Urinary bladder (tissue), 4 donors: ENCODE results near the gene MAP10. TPM values are rescaled to one million over a fixed set of nuclear protein-coding genes. Genes with fewer than 3 reads are reported as not detected.

Source experiments
- DNase-seq: peaks from one replicate; pipeline ENCODE4 v3.0.0-alpha.2; 2015; ENCODE audit errors: extremely low spot score
- H3K27ac ChIP-seq: one replicate; pipeline ENCODE4 v1.5.1; 2013; ENCODE audit warnings: low read depth, mild to moderate bottlenecking, moderate library complexity
- H3K36me3 ChIP-seq: one replicate; pipeline ENCODE4 v1.6.1; 2013; ENCODE audit warnings: mild to moderate bottlenecking, moderate library complexity; ENCODE audit not compliant: insufficient read depth
- H3K4me1 ChIP-seq: one replicate; pipeline ENCODE4 v1.6.1; 2013; ENCODE audit warnings: mild to moderate bottlenecking, moderate library complexity; ENCODE audit not compliant: insufficient read depth
- H3K4me3 ChIP-seq: one replicate; pipeline ENCODE4 v1.5.1; 2013; ENCODE audit warnings: low read depth, low read length
- WGBS: extraction: QIAGEN DNeasy Blood & Tissue Kit; methylation state at CpG from one replicate; pipeline ENCODE4 v1.1.7; 2013; 5-methylcytosine and 5-hydroxymethylcytosine counted together
- polyA plus RNA-seq: library from polyadenylated mRNA; stranded (reverse); fragments of 200-250 nt; gene quantifications from one replicate; pipeline ENCODE4 v1.2.3, GENCODE V29; 2013
- total RNA-seq: library from RNA; depleted of rRNA; stranded (reverse); fragments of >200 nt; gene quantifications from one replicate; pipeline ENCODE4 v1.2.3, GENCODE V29; 2014
- donor health status: healthy with polysubstance abuse.
- donor health status: healthy.

The MAP10 gene, protein sequence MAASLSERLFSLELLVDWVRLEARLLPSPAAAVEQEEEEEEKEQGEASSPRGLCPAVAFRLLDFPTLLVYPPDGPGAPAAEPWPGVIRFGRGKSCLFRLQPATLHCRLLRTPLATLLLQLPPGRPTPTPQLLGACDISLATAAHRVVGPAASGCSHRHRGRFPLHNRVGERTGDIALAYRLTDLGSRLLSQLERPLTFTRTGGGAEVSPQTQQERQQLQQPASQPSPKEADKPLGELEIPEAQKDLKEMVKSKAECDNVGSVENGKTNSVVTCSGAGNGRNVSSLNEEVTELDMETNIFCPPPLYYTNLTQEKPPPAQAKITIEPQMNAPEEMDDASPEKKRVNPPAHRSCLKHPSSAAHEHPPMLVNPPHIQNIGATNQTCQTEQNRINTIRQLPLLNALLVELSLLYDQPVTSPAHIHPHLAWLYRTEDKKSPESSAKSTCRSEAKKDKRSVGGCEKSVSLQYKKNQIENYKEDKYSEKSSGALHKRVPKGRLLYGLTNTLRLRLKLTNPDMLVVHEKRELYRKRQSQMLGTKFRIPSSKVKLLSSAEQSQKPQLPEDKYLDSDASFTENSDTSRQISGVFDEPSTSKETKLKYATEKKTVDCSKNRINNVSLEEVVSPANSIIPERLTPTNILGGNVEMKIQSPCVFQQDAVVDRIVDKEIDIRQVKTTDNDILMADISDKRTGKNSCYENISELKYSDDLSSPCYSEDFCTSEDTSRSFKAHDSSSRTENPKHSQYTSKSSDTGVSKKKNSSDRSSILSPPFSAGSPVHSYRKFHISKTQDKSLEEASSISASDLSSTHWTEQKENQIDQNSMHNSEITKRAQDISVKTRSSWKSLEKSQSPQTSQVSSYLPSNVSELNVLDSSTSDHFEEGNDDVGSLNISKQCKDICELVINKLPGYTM
- 5.4 TPM for total RNA-seq
- polyA plus RNA-seq, result 2.4 TPM

DNA sequence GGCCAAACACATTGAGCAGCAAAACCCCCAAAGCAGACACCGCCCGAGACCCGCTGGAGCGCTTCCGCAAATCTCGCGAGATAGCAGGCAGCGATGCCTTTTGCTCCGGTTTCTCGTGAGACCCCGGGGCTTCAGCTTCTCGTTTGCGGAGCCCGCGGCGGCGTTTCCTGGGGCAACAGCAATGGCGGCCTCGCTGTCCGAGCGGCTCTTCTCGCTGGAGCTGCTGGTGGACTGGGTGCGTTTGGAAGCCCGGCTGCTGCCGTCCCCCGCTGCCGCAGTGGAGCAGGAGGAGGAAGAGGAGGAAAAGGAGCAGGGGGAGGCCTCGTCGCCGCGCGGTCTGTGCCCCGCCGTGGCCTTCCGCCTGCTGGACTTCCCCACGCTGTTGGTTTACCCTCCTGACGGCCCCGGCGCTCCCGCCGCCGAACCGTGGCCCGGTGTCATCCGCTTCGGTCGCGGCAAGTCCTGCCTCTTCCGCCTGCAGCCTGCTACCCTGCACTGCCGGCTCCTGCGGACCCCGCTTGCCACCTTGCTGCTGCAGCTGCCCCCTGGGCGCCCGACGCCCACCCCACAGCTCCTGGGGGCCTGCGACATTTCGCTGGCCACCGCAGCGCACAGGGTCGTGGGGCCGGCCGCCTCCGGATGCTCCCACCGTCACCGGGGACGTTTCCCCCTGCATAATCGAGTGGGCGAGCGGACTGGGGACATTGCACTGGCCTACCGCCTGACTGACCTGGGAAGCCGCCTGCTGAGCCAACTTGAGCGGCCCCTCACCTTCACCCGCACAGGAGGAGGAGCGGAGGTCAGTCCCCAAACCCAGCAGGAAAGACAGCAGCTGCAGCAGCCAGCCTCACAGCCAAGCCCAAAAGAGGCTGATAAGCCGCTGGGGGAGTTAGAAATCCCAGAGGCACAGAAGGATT, at the start of gene MAP10:
Gene MAP10, plus strand, starts transcription at position 148 of the 917 bp plus-strand sequence. Its CDS starts 34 bp downstream, at position 182.
- H3K4me3 ChIP-seq, result peak within 1 kb of the TSS; percentile 69
- no peaks in the 10 kb centered on the region for H3K36me3 ChIP-seq
- no peaks in the 10 kb centered on the region for H3K4me1 ChIP-seq
- H3K27ac ChIP-seq, result peak within 1 kb of the TSS; percentile 70
- DNase-seq, result peak; percentile 26
- 7% methylated on average over 75 of the region's 75 CpGs for WGBS

DNA sequence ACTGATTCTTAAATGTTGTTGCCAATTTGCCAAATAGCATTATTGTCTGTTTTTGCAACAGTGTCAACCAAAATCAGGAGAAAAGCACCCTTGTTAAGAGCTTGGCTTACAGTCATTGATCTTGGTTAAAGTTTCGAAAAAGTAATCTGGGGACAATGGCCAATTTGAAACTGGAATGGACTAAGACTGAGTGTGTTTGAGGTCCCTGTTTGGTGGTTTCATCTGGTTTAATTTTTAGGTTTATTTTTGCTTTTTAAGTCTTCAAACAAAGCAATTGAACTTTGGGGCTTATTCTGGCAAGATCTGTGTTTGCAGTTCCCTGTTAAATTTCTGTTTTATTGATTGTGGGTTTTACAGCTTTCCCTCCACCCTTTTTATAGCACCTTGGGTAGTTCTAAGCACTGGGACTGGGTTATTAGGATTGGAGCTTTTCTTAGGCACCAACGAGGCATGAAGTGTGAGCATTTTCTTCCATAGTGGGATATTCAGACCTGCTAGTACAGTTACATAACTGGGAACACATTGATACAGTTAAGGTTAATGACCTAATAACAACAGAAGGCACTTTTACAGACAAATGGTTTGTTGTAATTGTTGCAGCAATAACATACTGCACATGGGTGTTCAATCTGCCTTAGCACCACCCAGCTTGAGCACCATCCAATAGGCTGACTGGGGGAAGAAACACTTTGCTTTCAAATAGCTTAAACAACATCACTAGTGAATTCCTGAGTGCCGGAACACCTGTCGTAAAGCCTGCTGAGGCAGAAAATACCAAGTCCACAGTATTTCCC, 40.6 kb upstream of the MAP10 start:
- no peak overlapping the region for H3K4me3 ChIP-seq
- H3K27ac ChIP-seq, result no peak overlapping the region
- 75% methylated on average over 4 of the region's 4 CpGs for WGBS
- DNase-seq, result no peak
- H3K36me3 ChIP-seq, result no peaks in the 10 kb centered on the region
- H3K4me1 ChIP-seq, result peaks cover 1% of the 10 kb centered on the region

DNA sequence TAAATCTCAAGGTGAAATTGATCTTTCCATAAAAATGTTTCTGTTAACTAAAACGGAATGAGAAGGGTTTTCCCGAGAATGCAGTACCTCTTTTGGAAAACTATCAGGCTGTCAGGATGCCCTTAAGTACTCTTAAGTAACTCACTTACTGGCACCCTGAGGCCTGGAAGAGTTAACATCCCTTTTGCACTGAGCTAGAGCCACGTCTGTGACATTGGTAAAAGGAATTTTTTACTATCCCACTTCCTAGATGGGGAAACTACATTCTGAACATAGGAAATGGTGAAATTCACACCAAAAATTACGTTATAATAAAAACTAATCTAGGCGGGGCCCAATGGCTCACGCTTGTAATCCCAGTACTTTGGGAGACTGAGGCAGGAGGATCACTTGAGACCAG, 39.7 kb upstream of the MAP10 start:
- DNase-seq, result no peak
- Histone ChIP-seq H3K4me3 (no peak overlapping the region), H3K36me3 (no peaks in the 10 kb centered on the region), H3K27ac (no peak overlapping the region), H3K4me1 (peaks cover 1% of the 10 kb centered on the region)
- 84% methylated on average over 6 of the region's 6 CpGs for WGBS

DNA sequence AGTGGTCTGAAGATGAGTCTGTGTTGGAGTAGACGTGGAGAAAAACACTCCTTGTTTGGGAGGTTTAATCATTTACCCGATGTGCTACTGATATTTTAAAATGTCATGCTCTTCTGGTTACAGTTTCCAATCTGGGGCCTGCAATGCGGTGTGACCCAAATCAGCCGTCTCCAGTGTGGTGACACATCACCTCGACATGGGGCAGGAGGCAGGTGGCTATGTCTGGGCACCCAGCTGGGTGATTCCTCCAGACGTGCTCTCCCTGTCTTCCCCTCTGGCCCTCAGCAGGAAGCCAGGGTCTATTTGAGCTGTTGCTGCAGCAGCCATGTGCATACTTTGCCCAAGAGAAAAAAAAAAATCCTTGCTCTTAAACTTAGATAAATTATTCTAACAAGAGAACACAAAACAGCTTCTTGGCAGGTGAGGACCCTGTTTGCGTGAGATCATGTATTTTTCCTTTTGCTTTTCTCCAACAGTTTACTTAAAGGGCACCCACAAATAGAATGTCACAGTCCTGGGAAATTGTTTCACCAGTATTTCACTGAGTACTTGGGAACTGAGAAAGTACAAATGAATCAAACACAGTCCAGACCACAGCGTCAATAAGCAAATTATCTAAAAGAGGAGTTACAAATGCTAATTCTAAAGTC, 38.9 kb upstream of the MAP10 start:
- H3K4me3 ChIP-seq, result no peak overlapping the region
- WGBS, result 68% methylated on average over 8 of the region's 8 CpGs
- DNase-seq, result no peak
- H3K36me3 ChIP-seq, result no peaks in the 10 kb centered on the region
- peaks cover 1% of the 10 kb centered on the region for H3K4me1 ChIP-seq
- no peak overlapping the region for H3K27ac ChIP-seq

DNA sequence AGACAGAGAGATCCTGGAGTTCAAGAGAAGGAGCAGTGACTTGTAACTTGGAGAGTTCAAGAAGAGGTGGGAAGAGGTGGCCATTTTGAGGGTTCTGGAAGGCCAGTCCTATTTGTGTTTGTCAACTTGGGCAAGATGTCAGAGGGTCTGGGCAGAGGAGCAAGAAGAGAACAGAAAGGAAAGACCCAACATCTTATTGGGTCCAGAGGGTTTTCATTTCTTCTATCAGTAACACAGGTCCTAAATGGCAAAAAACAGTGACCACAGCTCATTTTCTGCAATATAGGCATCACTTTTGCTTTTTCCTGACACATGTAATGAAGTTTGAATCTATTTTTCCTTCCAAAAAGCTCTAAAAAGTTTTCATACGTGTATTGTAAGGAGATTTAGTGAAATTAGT, 38.3 kb upstream of the MAP10 start:
- DNase-seq, result no peak
- 46% methylated on average over 1 of the region's 1 CpG for WGBS
- no peaks in the 10 kb centered on the region for H3K36me3 ChIP-seq
- peaks cover 1% of the 10 kb centered on the region for H3K4me1 ChIP-seq
- peak overlapping the region; percentile 95 for H3K27ac ChIP-seq
- no peak overlapping the region for H3K4me3 ChIP-seq

DNA sequence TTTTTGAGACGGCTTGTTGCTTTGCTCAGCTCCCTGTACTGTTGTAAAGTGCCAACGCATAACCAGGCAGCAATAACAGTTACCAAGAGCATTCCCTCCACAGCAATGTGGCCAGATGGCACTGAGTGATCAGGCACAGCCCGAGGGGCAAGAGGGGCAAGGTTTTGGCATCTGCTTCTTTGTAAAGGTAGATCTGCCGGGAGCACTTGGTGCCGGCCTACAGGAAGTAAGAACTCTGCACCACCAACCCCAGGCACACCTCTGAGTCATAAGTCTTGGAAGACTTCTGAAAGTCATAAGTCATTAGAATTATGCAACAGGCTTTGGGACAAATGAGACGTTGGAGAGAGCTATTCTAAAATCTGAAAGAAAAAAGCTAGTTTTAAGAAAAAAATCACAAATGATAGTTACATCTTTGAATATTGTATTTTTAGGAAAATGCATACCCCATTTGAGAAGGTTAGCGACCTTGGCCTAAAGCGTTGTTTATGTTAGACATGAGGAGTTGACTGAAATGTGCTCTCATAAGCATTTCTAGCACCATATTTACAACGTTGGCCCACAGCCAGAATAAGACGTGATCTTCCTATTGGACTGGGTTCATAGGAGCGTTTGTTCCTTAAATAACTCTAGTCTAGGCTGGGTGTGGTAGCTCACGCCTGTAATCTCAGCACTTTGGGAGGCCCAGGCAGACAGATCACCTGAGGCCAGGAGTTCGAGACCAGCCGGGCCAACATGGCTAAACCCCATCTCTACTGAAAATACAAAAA, 37.7 kb upstream of the MAP10 start:
- Histone ChIP-seq H3K36me3 (no peaks in the 10 kb centered on the region), H3K4me3 (no peak overlapping the region), H3K4me1 (peaks cover 1% of the 10 kb centered on the region), H3K27ac (peak overlapping the region; percentile 95)
- 47% methylated on average over 14 of the region's 14 CpGs for WGBS
- DNase-seq, result peak; percentile 28

DNA sequence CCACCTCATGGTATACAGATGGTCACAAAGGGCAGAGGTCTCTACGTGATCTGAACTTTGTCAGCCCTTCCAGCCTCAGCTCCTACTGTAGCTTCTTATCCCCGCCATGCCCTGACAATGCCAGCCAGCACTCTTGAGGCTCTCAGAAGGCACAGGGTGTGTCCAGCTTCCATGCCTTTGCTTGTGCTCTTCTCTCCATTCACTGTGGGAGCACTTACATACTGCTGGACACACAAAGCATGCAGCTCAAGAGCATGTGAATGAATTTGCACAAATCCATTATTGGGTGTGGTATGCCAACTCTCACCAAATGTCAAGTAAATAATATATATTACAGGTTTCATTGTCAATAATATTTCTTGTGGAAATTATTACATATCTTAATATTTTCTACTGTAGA, 36.4 kb upstream of the MAP10 start:
- DNase-seq, result no peak
- no peak overlapping the region for H3K27ac ChIP-seq
- H3K4me1 ChIP-seq, result peaks cover 1% of the 10 kb centered on the region
- 99% methylated on average over 2 of the region's 2 CpGs for WGBS
- H3K36me3 ChIP-seq, result no peaks in the 10 kb centered on the region
- no peak overlapping the region for H3K4me3 ChIP-seq

DNA sequence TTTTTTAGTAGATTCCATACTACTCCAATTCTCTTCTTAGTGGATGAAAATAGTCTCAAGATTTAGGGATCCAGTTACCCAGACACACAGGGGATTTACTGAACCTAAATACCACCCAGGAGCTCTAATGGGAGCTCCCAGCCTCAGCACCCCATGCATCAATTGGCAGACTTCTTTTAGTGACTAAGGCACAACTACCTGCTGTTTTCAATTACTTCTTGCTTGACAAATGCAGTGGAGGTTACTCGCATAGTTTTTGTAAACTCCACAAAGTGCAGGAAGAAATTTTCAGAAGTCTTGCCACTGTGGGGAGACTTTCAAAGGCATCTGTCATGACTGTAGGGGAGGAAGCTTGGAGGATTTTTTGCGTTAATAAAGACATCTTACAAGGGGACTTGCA, 35.5 kb upstream of the MAP10 start:
- H3K4me1 ChIP-seq, result peaks cover 1% of the 10 kb centered on the region
- H3K4me3 ChIP-seq, result no peak overlapping the region
- WGBS, result 64% methylated on average over 2 of the region's 2 CpGs
- no peaks in the 10 kb centered on the region for H3K36me3 ChIP-seq
- DNase-seq, result no peak
- no peak overlapping the region for H3K27ac ChIP-seq

DNA sequence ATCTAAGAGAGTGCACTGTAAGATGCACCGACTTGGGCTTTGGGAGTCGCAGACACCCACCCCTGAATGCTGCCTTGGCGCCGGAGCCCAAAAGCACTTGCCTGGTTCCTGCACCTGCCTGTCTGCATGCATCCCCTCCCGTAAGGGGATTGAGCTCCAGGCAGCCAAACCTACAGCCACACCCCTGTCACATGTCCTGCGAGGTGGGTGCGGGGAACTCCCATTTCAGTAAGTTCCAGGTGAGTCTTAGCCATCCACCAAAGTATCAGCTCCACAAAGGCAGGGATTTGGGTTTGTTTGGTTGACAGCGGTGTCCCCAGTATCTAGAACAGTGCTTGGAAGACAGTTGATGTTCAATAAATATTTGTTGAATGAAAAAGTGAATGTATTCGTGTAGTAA, 31.5 kb upstream of the MAP10 start:
- 96% methylated on average over 9 of the region's 9 CpGs for WGBS
- H3K27ac ChIP-seq, result no peak overlapping the region
- no peak for DNase-seq
- H3K36me3 ChIP-seq, result no peaks in the 10 kb centered on the region
- H3K4me1 ChIP-seq, result no peaks in the 10 kb centered on the region
- H3K4me3 ChIP-seq, result no peak overlapping the region

DNA sequence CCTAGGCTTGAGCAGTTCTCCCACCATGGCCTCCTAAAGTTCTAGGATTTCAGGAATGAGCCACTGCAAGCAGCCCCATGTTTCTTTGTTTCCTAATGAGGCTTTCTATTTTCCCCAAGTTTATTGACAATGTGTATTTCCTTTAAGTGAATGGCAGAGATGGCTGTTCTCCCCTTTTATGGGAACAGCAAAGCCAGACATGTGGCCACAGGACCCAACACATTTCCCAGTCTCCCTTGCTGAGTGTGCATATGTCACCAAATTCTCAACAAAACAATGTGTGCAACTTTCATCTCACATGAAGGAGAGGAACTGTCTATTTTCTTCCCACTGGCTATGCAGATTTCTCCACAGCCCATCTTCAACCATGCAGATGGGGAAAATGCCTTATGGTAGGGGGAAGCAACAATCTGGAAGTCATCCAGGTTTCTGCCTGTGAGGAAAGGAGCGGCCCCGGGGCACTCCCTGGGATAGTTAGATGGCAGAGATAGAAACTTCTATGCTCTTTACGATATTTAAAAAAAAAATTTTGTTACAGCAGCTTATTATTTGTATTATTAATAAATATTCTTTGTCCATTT, 28.6 kb upstream of the MAP10 start:
- H3K4me3 ChIP-seq, result no peak overlapping the region
- no peaks in the 10 kb centered on the region for H3K36me3 ChIP-seq
- DNase-seq, result no peak
- H3K27ac ChIP-seq, result no peak overlapping the region
- H3K4me1 ChIP-seq, result no peaks in the 10 kb centered on the region
- WGBS, result 60% methylated on average over 3 of the region's 3 CpGs

DNA sequence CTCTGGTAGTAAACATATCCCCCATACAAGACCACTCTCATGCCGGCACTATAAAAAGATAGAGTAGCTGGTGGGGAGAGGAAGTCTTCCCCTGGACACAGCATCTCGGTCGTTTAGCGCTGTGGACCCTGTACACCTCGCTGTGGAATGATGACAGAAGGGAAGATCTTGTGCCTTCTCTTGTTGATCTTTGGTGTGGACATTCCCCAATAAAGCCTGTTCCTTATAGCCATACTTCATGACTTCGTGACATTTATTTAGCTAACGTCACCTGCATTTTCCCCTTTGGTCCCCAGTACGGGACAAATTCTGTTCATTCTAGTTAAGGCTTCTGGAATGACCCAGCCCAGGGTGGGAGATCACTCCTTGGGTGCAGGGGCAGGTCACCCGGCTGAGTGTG, 24.9 kb upstream of the MAP10 start:
- WGBS, result 91% methylated on average over 9 of the region's 9 CpGs
- Histone ChIP-seq H3K27ac (no peak overlapping the region), H3K4me3 (no peak overlapping the region), H3K36me3 (no peaks in the 10 kb centered on the region), H3K4me1 (no peaks in the 10 kb centered on the region)
- no peak for DNase-seq
